HG02973 (cell line): ENCODE data around the gene WNT10A.
A peak's percentile ranks its signal among the peaks of the same experiment; 100 is the strongest.

Experiments used
- ATAC-seq: cut with Tn5 transposase; IDR thresholded peaks from one replicate; pipeline ENCODE4 v1.9.1; 2021; ENCODE audit warnings: moderate library complexity; ENCODE audit not compliant: unreplicated experiment

The WNT10A gene

GRCh38 chr2:218892693-218893348, 12.2 kb downstream of the WNT10A start:
- ATAC-seq = peak; percentile 37

DNA sequence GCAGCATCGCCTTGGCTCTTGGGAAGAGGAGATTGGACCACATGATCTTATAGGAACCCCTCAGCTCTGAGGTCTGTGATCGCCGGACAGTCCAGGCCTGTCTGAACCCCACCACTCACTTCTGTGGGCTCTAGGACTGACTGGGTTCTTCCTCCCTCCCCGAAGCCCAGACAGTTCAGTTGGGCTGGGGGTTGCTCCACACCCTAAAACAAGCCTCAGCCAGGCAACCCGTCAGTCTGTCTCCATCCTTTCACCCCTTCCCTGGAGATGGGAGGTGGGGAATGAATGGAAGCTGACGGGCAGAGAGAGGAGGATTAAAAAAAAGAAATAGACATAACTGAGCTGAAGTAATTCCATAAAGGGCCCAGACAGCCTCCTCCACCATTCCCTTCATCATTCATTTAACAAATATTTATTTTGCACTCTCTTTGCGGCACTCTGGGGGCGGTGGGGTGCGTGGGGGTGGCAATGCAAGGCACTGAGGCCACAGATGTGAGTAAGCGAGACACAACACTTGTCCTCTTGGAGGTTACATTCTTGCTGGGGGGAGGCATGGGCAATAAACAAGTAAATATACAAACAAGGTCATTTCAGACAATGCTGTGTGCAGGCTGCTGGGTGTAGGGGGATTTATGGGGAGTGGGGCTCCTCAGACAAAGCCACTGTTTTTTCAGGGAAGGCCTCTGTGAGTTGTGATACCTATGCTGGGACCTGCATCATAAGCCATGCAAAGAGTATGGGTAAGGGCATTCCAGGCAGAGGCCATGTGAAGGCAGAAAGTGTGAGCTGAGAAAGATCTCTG, 12.9 kb downstream of the WNT10A start:
- ATAC-seq = no peak

- ATAC-seq = no peak
Measured at GRCh38 chr2:218894151-218894879, 13.7 kb downstream of the WNT10A start.

- no peak for ATAC-seq
Measured at GRCh38 chr2:218894880-218895157, 14.2 kb downstream of the WNT10A start.

DNA sequence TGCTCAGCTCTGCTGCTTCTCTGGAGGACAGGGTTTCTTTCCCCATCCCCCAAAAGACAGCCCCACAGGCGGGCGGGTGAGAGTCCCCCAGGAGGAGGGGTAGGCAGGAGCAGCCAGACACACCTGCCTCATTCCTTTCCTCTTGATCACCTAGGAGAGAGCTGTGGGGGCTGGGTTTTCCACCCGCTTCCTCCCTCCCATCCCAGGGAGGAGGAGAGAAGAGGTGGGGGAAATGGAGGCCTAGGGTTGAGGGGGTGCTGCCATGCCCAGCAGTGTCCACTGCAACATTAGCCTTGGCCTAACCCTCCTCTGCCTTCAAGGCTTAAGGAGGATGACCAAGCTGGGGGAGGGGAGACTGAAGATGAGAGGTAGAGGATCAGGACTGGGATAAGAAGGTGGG, 14.7 kb downstream of the WNT10A start:
- ATAC-seq = no peak

GRCh38 chr2:218895759-218896500, 15.3 kb downstream of the WNT10A start:
- peak; percentile 9 for ATAC-seq

GRCh38 chr2:218896501-218897393, 16.1 kb downstream of the WNT10A start:
- ATAC-seq = peak; percentile 52

DNA sequence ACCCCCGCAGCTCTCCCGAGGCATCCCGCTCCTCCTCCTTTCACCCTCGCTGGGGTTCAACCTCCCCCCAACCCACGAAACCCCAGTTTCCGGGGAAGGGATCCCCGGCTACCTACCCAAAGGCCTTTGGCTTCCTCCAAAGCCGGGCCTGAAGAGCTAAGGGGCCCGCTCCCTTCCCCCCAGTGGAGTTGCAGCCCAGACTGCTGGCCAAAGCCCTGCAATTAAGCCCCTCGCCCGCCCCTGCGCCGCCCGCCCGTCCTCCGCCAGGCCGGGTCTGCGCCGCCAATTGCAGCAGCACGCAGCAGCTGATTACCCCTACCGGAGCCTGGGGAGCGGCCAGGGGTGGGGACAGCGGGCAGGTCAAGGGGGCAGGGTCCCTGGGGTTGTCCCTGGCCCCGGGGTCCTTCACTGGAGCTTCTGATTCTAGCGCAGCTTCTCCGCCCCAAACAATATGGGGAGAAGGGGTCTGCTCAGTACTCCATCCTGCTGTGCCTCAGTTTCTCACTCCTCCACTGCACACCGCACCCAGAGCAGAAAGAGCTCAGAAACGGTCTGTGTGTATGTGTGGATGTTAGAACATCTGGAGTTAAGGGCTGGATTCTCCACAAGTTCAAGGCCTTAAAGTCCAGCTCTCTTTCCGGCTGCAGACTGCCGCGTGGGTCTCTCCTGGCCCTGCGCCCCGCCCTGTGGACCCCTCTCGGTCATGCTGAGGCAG, 16.9 kb downstream of the WNT10A start:
- no peak for ATAC-seq

- peak; percentile 38 for ATAC-seq
Measured at GRCh38 chr2:218898109-218898878, 17.6 kb downstream of the WNT10A start.

GRCh38 chr2:218899147-218899546, 18.5 kb downstream of the WNT10A start:
- ATAC-seq = no peak

GRCh38 chr2:218902427-218902826, 21.8 kb downstream of the WNT10A start:
- ATAC-seq = no peak

DNA sequence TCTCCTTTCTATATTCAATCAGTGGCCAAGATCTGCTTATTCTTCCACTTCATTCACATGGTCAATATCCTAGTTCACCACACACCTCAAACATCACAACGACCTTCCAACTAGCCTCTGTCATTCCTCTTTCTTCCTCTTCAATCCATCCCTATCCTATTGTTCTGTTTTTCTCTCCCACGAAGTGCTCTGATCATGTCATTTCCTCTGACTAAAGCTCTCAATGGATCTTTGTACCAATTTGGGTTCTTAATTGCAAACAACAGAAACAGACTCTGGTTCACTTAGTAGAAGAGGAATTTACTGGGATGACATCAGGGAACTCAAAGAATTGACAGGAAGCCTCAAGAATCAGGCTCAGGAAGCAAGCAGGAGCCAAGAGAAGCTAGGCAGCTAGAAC, 23.5 kb downstream of the WNT10A start:
- no peak for ATAC-seq

DNA sequence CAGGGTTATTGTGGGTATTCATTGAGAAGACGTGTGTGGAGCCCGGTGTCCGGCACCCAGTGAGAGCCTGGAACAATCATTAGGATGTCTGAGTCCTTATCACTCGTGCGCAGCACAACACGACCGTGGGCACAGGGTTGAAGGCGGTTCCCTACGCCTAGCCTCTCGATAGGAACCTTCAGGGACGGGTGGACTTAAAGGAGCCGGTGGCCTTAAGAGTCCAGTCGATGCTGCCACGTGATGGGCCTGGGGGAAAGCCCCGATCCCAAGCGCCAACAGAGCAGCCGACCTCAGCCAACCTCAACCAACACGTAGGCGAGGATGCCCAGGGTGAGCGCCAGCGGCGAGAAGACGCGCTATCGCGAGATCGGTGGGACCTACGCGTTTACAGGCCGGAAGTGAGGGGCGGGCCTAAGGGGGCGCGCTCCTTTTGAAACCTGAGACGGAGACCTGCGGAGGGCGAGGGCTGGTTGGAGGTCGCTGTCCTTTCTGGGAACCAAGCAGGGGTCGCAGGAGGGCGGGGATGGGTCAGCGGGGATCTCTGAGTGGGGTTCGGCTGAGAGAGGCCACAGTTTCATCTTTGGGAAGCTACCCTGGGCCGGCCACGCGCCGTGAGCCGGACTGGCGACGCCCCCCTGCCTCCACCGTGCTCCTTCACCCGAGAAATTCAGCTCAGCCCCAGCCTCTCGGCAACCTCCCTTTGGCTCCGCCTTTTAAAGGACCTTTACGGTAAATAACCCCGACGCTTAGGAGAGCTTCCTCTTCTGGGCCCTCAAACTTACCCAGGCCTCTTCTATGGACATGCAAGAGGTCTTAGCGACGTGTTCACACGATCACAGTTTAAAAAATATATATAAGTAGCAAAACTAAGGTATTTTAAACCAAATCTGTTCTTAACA, 28.3 kb downstream of the WNT10A start:
- peak; percentile 91 for ATAC-seq

- ATAC-seq = no peak
Measured at GRCh38 chr2:218910741-218911140, 30.1 kb downstream of the WNT10A start.

DNA sequence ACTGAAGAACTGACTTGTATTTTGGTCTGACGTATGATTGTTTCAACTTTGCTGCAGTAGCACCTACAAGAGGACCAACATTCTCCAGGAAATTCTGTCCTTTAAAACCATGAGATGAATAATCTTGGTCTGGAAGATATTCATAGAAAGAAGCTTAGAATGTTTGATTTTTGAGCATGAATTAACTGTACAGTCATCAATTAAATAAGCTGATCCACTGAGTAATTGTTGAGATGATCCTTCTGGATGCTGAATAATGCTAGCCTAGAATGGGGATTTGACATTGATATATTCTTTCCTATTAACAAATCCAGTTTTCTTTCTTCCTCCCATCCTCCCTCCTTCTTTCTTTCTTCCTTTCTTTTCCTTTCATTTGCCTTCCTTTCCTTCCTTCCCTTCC, 39.9 kb downstream of the WNT10A start:
- no peak for ATAC-seq

DNA sequence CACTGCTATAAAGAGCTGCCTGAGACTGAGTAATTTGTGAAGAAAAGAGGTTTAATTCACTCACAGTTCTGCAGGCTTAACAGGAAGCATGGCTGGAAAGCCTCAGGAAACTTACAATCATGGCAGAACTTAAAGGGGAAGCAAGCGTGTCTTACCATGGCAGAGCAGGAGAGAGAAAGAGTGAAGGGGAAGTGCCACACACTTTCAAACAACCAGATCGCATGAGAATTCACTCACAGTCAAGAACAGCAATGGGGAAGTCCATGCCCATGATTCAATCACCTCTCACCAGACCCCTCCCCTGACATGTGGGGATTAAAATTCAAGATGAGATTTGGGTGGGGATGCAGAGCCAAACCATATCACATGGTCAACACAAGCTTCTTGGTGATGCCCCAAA, 44.1 kb downstream of the WNT10A start:
- ATAC-seq = no peak

DNA sequence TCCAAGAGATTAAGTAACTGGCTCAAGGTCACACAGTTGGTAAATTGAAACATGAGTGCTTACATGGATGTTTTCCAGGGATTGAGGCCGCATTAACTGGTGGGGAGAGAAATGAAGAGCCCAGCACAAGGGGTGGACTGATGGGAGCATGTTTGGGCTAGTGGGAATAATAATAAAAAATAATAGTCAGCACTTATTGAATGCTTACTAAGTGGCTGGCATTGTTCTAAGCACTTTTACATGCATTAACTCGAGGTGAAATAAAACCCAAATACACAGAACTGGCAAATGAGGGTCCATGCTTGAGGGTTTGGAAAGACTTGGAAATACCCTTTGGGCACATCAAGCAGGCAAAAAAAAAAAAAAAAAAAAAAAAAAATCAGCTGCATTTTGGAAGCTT, 44.8 kb downstream of the WNT10A start:
- no peak for ATAC-seq

GRCh38 chr2:218927422-218927821, 46.8 kb downstream of the WNT10A start:
- ATAC-seq = no peak
